Keratinocyte (primary cell): Measurements from ENCODE around the gene BAG1. TPM values are rescaled to one million over a fixed set of nuclear protein-coding genes. Genes with fewer than 3 reads are reported as not detected.

Experiments
- DNase-seq: peaks from one replicate; pipeline ENCODE4 v3.0.0-alpha.2; 2011; ENCODE audit warnings: low read depth, missing footprints, low spot score
- FAIRE-seq: peaks from 2 replicates; lab custom pipeline; 2011; peaks lifted over from hg19 to GRCh38; lab: Jason Lieb, UNC
- H2AFZ ChIP-seq: 2 replicates; pipeline ENCODE4 v1.6.0; 2012; ENCODE audit warnings: low read length, control low read depth, inconsistent platforms; ENCODE audit not compliant: control insufficient read depth
- H3K27ac ChIP-seq: 2 replicates; pipeline ENCODE4 v1.5.1; 2011; ENCODE audit warnings: low read length; ENCODE audit not compliant: control insufficient read depth, insufficient read depth
- H3K27me3 ChIP-seq: 3 replicates; pipeline ENCODE4 v1.6.0; 2011; ENCODE audit warnings: low read length; ENCODE audit not compliant: control insufficient read depth, insufficient read depth; ENCODE audit errors: extremely low read depth
- H3K36me3 ChIP-seq, 2 experiments: 2 replicates in 1 of 2; 3 replicates in 1 of 2; pipeline ENCODE4 v1.5.1; 2011; ENCODE audit warnings: low read length in 2 of 2, mild to moderate bottlenecking in 1 of 2; ENCODE audit not compliant: control insufficient read depth in 2 of 2, insufficient read depth in 2 of 2; ENCODE audit errors: extremely low read depth in 1 of 2
- H3K4me1 ChIP-seq: 3 replicates; pipeline ENCODE4 v1.5.1; 2011; ENCODE audit warnings: low read length; ENCODE audit not compliant: control insufficient read depth, insufficient read depth; ENCODE audit errors: extremely low read depth
- H3K4me2 ChIP-seq: 3 replicates; pipeline ENCODE4 v1.6.0; 2011; ENCODE audit warnings: low read depth, low read length; ENCODE audit not compliant: control insufficient read depth, insufficient read depth; ENCODE audit errors: extremely low read depth
- H3K4me3 ChIP-seq, 3 experiments: fragments of 200-600 bp in 1 of 3; sonication (generic) in 1 of 3; 2 replicates in 2 of 3; 3 replicates in 1 of 3; pipeline ENCODE4 v1.5.1; 2011 to 2016; ENCODE audit warnings: low read length in 3 of 3, mild to moderate bottlenecking in 3 of 3, control low read depth in 2 of 3, inconsistent platforms in 1 of 3, low read depth in 1 of 3, mixed read lengths in 1 of 3, mixed run types in 1 of 3, moderate library complexity in 1 of 3; ENCODE audit not compliant: control insufficient read depth in 2 of 3, insufficient read depth in 2 of 3; ENCODE audit errors: extremely low read depth in 1 of 3
- H3K79me2 ChIP-seq: 2 replicates; pipeline ENCODE4 v1.6.0; 2012; ENCODE audit warnings: low read length; ENCODE audit not compliant: control insufficient read depth, insufficient read depth
- H3K9ac ChIP-seq: 3 replicates; pipeline ENCODE4 v1.6.0; 2011; ENCODE audit warnings: low read length; ENCODE audit not compliant: control insufficient read depth, insufficient read depth; ENCODE audit errors: extremely low read depth
- H3K9me1 ChIP-seq: 3 replicates; pipeline ENCODE4 v1.6.0; 2011; ENCODE audit warnings: low read length; ENCODE audit not compliant: control insufficient read depth, insufficient read depth; ENCODE audit errors: extremely low read depth
- H3K9me3 ChIP-seq: 2 replicates; pipeline ENCODE4 v1.5.1; 2012; ENCODE audit warnings: low read depth, low read length; ENCODE audit not compliant: control insufficient read depth
- H4K20me1 ChIP-seq: 3 replicates; pipeline ENCODE4 v1.6.0; 2011; ENCODE audit warnings: low read length; ENCODE audit not compliant: control insufficient read depth, insufficient read depth; ENCODE audit errors: extremely low read depth
- EZH2 ChIP-seq: IDR thresholded peaks from one replicate; pipeline ENCODE4 v1.6.1; 2012; ENCODE audit warnings: inconsistent platforms, mild to moderate bottlenecking, low read length, moderate library complexity
- dilution Hi-C: fragments of 300-500 bp; cut with MboI; formaldehyde crosslinking; loops from one replicate; pipeline ENCODE4 v1.7.0; 2020; ENCODE audit warnings: low sequenced_read_pairs; ENCODE audit not compliant: extremely low pct_ligation_motif_present
- polyA plus RNA-seq, 5 experiments: library from polyadenylated mRNA; depleted of rRNA in 3 of 5; stranded (reverse) in 3 of 5; stranded (forward) in 1 of 5; unstranded in 1 of 5; fragments of >200 nt; gene quantifications; 1 replicate in 1 of 5; 2 replicates in 3 of 5; 3 replicates in 1 of 5; pipeline versions ENCODE4 v1.2.1 to v1.2.3, GENCODE V29; 2011 to 2012; ENCODE audit warnings: missing spikeins in 2 of 5, low read depth in 1 of 5, low replicate concordance in 1 of 5
- TF ChIP-seq, protein P1 (sequence below), 3 experiments: IDR thresholded peaks in 1 of 3; conservative IDR thresholded peaks in 1 of 3; optimal IDR thresholded peaks in 1 of 3; 2 replicates in 2 of 3; 3 replicates in 1 of 3; pipeline versions ENCODE3 to v1.5.1; 2011; ENCODE audit warnings: low read length in 3 of 3, mild to moderate bottlenecking in 3 of 3, moderate library complexity in 2 of 3, control low read depth in 1 of 3, inconsistent platforms in 1 of 3; ENCODE audit not compliant: insufficient read depth in 2 of 3; ENCODE audit errors: extremely low read depth in 1 of 3

BAG1 gene
- polyA plus RNA-seq, 1 donor (not counting 4 experiments of a cell fraction or from before 2014, with no cell fraction given) = 30.1 TPM

GRCh38 chr9:33273972-33274328, 9.4 kb upstream of the BAG1 start:
- H3K9ac ChIP-seq = no peak overlapping the region
- no peak overlapping the region for H3K4me3 ChIP-seq
- TF ChIP-seq, protein P1, sequence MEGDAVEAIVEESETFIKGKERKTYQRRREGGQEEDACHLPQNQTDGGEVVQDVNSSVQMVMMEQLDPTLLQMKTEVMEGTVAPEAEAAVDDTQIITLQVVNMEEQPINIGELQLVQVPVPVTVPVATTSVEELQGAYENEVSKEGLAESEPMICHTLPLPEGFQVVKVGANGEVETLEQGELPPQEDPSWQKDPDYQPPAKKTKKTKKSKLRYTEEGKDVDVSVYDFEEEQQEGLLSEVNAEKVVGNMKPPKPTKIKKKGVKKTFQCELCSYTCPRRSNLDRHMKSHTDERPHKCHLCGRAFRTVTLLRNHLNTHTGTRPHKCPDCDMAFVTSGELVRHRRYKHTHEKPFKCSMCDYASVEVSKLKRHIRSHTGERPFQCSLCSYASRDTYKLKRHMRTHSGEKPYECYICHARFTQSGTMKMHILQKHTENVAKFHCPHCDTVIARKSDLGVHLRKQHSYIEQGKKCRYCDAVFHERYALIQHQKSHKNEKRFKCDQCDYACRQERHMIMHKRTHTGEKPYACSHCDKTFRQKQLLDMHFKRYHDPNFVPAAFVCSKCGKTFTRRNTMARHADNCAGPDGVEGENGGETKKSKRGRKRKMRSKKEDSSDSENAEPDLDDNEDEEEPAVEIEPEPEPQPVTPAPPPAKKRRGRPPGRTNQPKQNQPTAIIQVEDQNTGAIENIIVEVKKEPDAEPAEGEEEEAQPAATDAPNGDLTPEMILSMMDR (optimal IDR thresholded peaks at IDR 0.05 in 1 of 3, IDR thresholded peaks at IDR 0.05 in 1 of 3, conservative IDR thresholded peaks at IDR 0.05 in 1 of 3; ENCODE audit: extremely low read depth in 1 of 3, insufficient read depth in 2 of 3, low read length in 3 of 3) = no peak
- no peak for TF ChIP-seq EZH2
- FAIRE-seq (no peak), DNase-seq (no peak)
- no peaks in the 10 kb centered on the region for H3K9me3 ChIP-seq
- H3K27me3 ChIP-seq = no peaks in the 10 kb centered on the region
- no peak overlapping the region for H3K27ac ChIP-seq
- H3K4me1 ChIP-seq = no peaks in the 10 kb centered on the region
- no peak overlapping the region for H2AFZ ChIP-seq
- H3K9me1 ChIP-seq = no peaks in the 10 kb centered on the region
- H3K4me2 ChIP-seq = no peak overlapping the region
- H4K20me1 ChIP-seq = no peaks in the 10 kb centered on the region
- H3K79me2 ChIP-seq = no peaks in the 10 kb centered on the region
- dilution Hi-C loops = no loop called here
- H3K36me3 ChIP-seq = peaks cover 34 to 42% of the 10 kb centered on the region in 2 experiments

GRCh38 chr9:33273266-33273971, 8.9 kb upstream of the BAG1 start:
- FAIRE-seq = no peak
- Histone ChIP-seq H3K27ac (no peak overlapping the region), H3K36me3 (peaks cover 34 to 42% of the 10 kb centered on the region in 2 experiments), H3K4me2 (no peak overlapping the region), H3K4me1 (no peaks in the 10 kb centered on the region), H3K9me1 (no peaks in the 10 kb centered on the region), H2AFZ (no peak overlapping the region), H3K9me3 (no peaks in the 10 kb centered on the region), H3K9ac (no peak overlapping the region), H4K20me1 (no peaks in the 10 kb centered on the region), H3K79me2 (no peaks in the 10 kb centered on the region), H3K4me3 (no peak overlapping the region), H3K27me3 (no peaks in the 10 kb centered on the region)
- TF ChIP-seq, protein P1 (optimal IDR thresholded peaks at IDR 0.05 in 1 of 3, IDR thresholded peaks at IDR 0.05 in 1 of 3, conservative IDR thresholded peaks at IDR 0.05 in 1 of 3; ENCODE audit: extremely low read depth in 1 of 3, insufficient read depth in 2 of 3, low read length in 3 of 3) = no peak
- TF ChIP-seq EZH2 = no peak
- no peak for DNase-seq
- dilution Hi-C loops = no loop called here
